K562 (cell line): ENCODE measurements around the gene FERMT3.

Experiments
- CEBPG ChIP-seq, 3 experiments: fragments of 200-800 bp in 1 of 3; sonication (Bioruptor generic) in 1 of 3; sonication (generic) in 1 of 3; formaldehyde crosslinking in 1 of 3; IDR thresholded peaks in 2 of 3; conservative IDR thresholded peaks in 1 of 3; 2 replicates each; pipeline versions ENCODE4 v1.6.1 to v1.8.0; 2016 to 2022; ENCODE audit warnings: missing compliant biosample characterization in 2 of 3, missing genetic modification characterization in 2 of 3, mild to moderate bottlenecking in 1 of 3, missing genetic modification reagents in 1 of 3
- THRAP3 ChIP-seq: fragments of 450-650 bp; IDR thresholded peaks from 2 replicates; pipeline ENCODE4 v1.6.1; 2016; ENCODE audit warnings: mild to moderate bottlenecking, inconsistent platforms, borderline replicate concordance

GRCh38 chr11:64258946-64259532 is 52.5 kb downstream of the FERMT3 start:
- no peak for TF ChIP-seq CEBPG (CRISPR knock-in tag; IDR thresholded peaks at IDR 0.05)
- no peak for TF ChIP-seq CEBPG (tag; conservative IDR thresholded peaks at IDR 0.05 in 1 of 2, IDR thresholded peaks at IDR 0.05 in 1 of 2)
- TF ChIP-seq THRAP3: no peak
